Stimulated activated CD8-positive, alpha-beta memory T cell treated with anti-CD3 and anti-CD28 coated beads, Interleukin-7, amount 100 ng/mL, for 24 hours (primary cell): ENCODE results near the gene YBX3.

Source experiments
- DNase-seq: peaks from one replicate; pipeline ENCODE4 v3.0.0-alpha.2; 2020; ENCODE audit warnings: low read depth

YBX3 gene

DNA sequence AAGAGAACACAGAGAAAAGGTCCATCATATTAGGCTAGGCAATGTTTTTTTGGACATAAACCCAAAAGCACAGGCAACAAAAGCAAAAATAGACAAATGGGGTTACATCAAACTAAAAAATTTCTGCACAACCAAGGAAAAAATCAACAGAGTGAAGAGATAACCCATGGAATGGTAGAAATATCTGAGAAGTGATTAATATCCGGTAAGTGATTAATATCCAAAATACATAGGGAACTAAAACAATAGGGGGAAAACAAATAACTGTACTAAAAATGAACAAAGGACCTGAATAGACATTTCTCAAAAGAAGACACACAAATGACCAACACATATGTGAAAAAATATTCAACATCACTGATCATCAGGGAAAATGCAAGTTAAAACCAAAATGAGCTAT lies 53.6 kb downstream of the YBX3 start:
- no peak for DNase-seq

DNA sequence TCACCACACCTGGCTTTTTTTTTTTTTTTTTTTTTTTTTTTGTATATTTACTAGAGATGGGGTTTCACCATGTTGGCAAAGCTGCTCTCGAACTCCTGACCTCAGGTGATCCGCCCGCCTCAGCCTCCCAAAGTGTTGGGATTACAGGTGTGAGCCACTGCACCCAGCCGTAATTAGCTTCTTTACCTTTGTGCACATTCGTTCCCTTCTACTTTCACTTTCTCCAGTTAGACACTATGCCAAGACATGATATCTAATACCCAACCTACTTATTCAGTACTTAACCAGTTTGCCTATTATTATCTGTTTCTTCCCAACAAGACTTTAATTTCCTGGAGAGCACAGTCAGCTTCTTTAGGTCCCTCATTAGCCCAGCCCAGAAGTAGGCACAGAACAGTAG lies 54.6 kb downstream of the YBX3 start:
- no peak for DNase-seq

DNA sequence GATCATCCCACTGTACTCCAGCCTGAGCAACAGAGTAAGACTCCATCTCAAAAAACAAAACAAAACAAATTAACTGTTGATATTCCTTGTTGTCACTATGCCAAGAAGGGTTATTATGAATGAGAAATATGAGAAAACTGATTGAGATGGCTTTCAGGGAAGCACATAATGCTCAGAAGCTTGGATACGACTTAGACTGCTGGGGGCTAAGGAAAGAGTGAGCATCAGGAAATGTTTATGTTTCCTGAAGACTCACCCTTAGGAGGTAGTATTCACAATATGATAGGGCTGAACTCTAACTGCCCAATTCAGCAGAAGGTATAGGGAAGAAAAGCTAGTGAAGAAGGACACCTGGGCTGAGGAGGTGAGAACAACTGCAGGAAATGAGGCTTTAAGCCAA lies 55.5 kb downstream of the YBX3 start:
- DNase-seq: no peak

DNA sequence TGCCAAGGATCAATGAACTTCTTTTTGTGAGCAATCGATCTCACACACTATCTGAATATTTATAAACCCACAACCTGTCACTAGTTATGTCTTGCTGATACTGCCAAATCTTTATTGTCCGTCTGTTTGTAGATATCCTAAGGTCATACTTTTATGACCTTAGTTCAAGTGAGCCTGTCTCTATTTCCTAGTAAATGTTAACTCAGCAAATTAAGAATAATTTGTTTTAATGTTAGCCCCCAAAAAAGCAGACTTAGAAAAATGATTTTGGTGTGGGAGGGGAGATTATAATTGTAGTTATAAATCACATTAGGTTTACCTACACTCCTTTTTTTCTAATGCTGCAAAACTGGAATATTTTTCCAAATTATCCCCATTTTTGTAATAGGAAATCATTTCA lies 58.6 kb downstream of the YBX3 start:
- DNase-seq: no peak

DNA sequence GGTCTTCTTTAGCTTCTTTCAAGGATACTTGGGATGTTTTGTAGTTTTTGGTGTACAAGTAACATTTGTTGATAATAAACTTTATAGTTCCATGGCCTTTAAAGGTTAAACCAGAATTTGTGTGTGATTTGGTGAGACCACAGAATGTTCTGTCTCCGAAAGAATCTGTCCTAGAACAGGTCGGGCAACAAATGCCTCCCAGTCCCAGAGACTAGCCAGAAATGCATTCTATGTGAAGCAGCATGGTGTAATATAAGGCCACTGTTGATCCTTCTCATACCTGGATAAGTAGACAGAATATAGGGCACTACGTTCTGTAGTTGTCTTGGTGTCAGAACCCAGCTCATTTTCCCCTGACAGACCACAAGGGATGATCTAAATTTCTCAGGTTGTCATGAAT lies 59.3 kb downstream of the YBX3 start:
- DNase-seq: no peak

DNA sequence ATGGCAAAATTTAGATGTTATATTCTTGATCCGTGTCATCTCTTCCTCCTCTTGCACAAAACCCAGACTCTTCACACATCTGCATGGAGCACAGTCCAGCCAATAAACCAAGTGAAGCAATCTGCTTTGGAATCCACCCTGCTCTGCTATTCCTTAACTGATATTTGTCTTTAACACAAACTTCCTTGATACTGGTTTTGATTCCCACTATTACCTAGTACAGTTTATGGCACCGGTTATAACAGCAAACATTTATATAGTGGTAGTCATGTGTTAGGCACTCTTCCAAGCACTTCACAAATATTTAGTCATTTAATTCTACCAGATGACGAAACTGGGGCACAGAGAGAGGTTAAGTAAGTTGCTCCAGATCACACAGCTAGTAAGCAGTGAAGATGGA lies 61.8 kb downstream of the YBX3 start:
- DNase-seq: no peak

DNA sequence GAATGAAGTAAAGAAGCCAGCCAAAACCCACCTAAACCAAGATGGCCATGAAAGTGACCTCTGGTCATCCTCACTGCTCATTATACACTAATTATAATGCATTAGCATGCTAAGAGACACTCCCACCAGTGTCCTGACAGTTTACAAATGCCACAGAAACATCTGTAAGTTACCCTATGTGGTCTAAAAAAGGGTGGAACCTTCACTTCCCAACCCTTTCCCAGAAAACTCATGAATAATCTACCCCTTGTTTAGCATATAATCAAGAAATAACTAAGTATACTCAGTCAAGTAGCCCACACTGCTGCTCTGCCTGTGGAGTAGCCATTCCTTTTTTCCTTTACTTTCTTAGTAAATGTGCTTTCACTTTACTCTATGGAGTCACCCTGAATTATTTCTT lies 69.1 kb downstream of the YBX3 start:
- no peak for DNase-seq

DNA sequence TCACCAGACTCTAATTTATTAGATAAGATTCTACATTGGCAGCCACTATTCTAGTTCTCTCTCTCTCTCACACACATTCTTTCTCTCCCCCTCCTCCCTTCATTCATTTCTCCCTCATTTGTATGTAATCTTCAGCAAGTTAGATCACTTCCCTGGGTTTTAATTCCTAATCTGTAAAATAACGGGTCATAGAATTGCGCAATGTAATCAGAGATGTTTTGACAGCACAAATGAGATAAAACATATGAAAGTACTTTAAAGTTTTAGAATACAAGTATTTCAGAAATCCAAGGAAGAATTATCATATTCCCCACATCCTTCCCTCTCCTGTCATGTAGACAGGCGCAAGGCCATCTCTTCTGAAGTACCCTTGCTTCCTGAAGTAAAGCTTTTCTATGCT lies 70.9 kb downstream of the YBX3 start:
- DNase-seq: no peak
